ENCODE data around the gene PYGB.

Gene PYGB

GRCh38 chr20:25207149-25207959 is 40.5 kb upstream of the PYGB start:
- TF ChIP-seq YY1 (IDR thresholded peaks at IDR 0.05; ENCODE audit: low read depth) (no peak), TEAD4 (IDR thresholded peaks at IDR 0.05) (no peak), FOXM1 (IDR thresholded peaks at IDR 0.05; ENCODE audit: borderline replicate concordance, low read depth) (no peak), MAX (IDR thresholded peaks at IDR 0.05) (no peak), RAD21 (IDR thresholded peaks at IDR 0.05; ENCODE audit: low read depth) (no peak), EP300 (IDR thresholded peaks at IDR 0.05; ENCODE audit: borderline replicate concordance) (no peak), USF1 (IDR thresholded peaks at IDR 0.05) (no peak), CREB1 (IDR thresholded peaks at IDR 0.05; ENCODE audit: low read depth) (no peak), TAF1 (IDR thresholded peaks at IDR 0.05; ENCODE audit: low read depth) (no peak), CEBPB (IDR thresholded peaks at IDR 0.05) (no peak), EGR1 (IDR thresholded peaks at IDR 0.05) (no peak), NFIC (IDR thresholded peaks at IDR 0.05) (no peak), ZBTB7A (IDR thresholded peaks at IDR 0.05; ENCODE audit: low read depth) (no peak), REST (IDR thresholded peaks at IDR 0.05; ENCODE audit: low read depth) (no peak), TCF12 (IDR thresholded peaks at IDR 0.05; ENCODE audit: low read depth) (no peak)

- TF ChIP-seq EGR1 (IDR thresholded peaks at IDR 0.05) (no peak), CREB1 (IDR thresholded peaks at IDR 0.05; ENCODE audit: low read depth) (no peak), ZBTB7A (IDR thresholded peaks at IDR 0.05; ENCODE audit: low read depth) (no peak), TAF1 (IDR thresholded peaks at IDR 0.05; ENCODE audit: low read depth) (no peak), TEAD4 (IDR thresholded peaks at IDR 0.05) (no peak), NFIC (IDR thresholded peaks at IDR 0.05) (no peak), MAX (IDR thresholded peaks at IDR 0.05) (no peak)
These were observed 39.8 kb upstream of the PYGB start for GRCh38 chr20:25207960-25208534.

- TF ChIP-seq NFIC (IDR thresholded peaks at IDR 0.05) (no peak), TEAD4 (IDR thresholded peaks at IDR 0.05) (no peak), RAD21 (IDR thresholded peaks at IDR 0.05; ENCODE audit: low read depth) (no peak), MAX (IDR thresholded peaks at IDR 0.05) (no peak), CEBPB (IDR thresholded peaks at IDR 0.05) (no peak), REST (IDR thresholded peaks at IDR 0.05; ENCODE audit: low read depth) (no peak), YY1 (IDR thresholded peaks at IDR 0.05; ENCODE audit: low read depth) (no peak), TAF1 (IDR thresholded peaks at IDR 0.05; ENCODE audit: low read depth) (no peak), TCF12 (IDR thresholded peaks at IDR 0.05; ENCODE audit: low read depth) (no peak), CREB1 (IDR thresholded peaks at IDR 0.05; ENCODE audit: low read depth) (no peak), EP300 (IDR thresholded peaks at IDR 0.05; ENCODE audit: borderline replicate concordance) (no peak)
These were observed 38.5 kb upstream of the PYGB start for GRCh38 chr20:25209400-25209799.

GRCh38 chr20:25209911-25210310 is 38.0 kb upstream of the PYGB start:
- no peak for TF ChIP-seq TEAD4 (IDR thresholded peaks at IDR 0.05)
- no peak for TF ChIP-seq REST (IDR thresholded peaks at IDR 0.05; ENCODE audit: low read depth)
- no peak for TF ChIP-seq MAX (IDR thresholded peaks at IDR 0.05)
- no peak for TF ChIP-seq NFIC (IDR thresholded peaks at IDR 0.05)
- no peak for TF ChIP-seq EP300 (IDR thresholded peaks at IDR 0.05; ENCODE audit: borderline replicate concordance)
- TF ChIP-seq ZBTB7A (IDR thresholded peaks at IDR 0.05; ENCODE audit: low read depth), result no peak
- TF ChIP-seq TAF1 (IDR thresholded peaks at IDR 0.05; ENCODE audit: low read depth), result no peak
- TF ChIP-seq CEBPB (IDR thresholded peaks at IDR 0.05), result no peak
- no peak for TF ChIP-seq EGR1 (IDR thresholded peaks at IDR 0.05)
- no peak for TF ChIP-seq USF1 (IDR thresholded peaks at IDR 0.05)
- TF ChIP-seq TCF12 (IDR thresholded peaks at IDR 0.05; ENCODE audit: low read depth), result no peak
- TF ChIP-seq RAD21 (IDR thresholded peaks at IDR 0.05; ENCODE audit: low read depth), result no peak
- no peak for TF ChIP-seq YY1 (IDR thresholded peaks at IDR 0.05; ENCODE audit: low read depth)

Data from Ishikawa (cell line).